Progenitor cell of endocrine pancreas (in vitro differentiated cells): ENCODE data around the gene JMJD1C. TPM values are rescaled to one million over a fixed set of nuclear protein-coding genes. Genes with fewer than 3 reads are reported as not detected.

ENCODE experiments used
- DNase-seq: peaks from one replicate; pipeline ENCODE4 v3.0.0; 2021; ENCODE audit warnings: low spot score; ENCODE audit not compliant: unreplicated experiment
- H3K27ac Mint-ChIP-seq: 2 replicates; pipeline ENCODE4 v1.8.0; 2021; ENCODE audit warnings: mild to moderate bottlenecking, moderate library complexity, mixed read lengths
- H3K27me3 Mint-ChIP-seq: 2 replicates; pipeline ENCODE4 v1.8.0; 2021; ENCODE audit warnings: mixed read lengths
- H3K36me3 Mint-ChIP-seq: 2 replicates; pipeline ENCODE4 v1.8.0; 2022; ENCODE audit warnings: mixed read lengths; ENCODE audit not compliant: insufficient read depth
- H3K4me1 Mint-ChIP-seq: 2 replicates; pipeline ENCODE4 v1.8.0; 2021; ENCODE audit warnings: low read depth, mixed read lengths
- H3K4me3 Mint-ChIP-seq: 2 replicates; pipeline ENCODE4 v1.8.0; 2021; ENCODE audit warnings: low read depth, mild to moderate bottlenecking, moderate library complexity, mixed read lengths
- H3K9me3 Mint-ChIP-seq: 2 replicates; pipeline ENCODE4 v1.8.0; 2021; ENCODE audit warnings: low read depth, mixed read lengths
- CTCF ChIP-seq: fragments of 200-600 bp; sonication (generic); IDR thresholded peaks from one replicate; pipeline ENCODE4 v1.5.0; 2021; ENCODE audit warnings: antibody characterized with exemption, mild to moderate bottlenecking; ENCODE audit not compliant: unreplicated experiment
- total RNA-seq: library from RNA; stranded (reverse); gene quantifications from 2 replicates; pipeline ENCODE4 v1.2.1, GENCODE V29; 2021

Gene JMJD1C
- total RNA-seq, 1 donor from 2014 or later = 117 TPM

- Mint-ChIP-seq H3K4me1 (peaks cover 2% of the 10 kb centered on the region), H3K4me3 (no peak overlapping the region)
These were observed 18.9 kb downstream of the JMJD1C start for GRCh38 chr10:63446716-63447440.

GRCh38 chr10:63441404-63441803 lies 24.4 kb downstream of the JMJD1C start:
- Mint-ChIP-seq H3K36me3 (peaks cover 1% of the 10 kb centered on the region), H3K4me3 (no peak overlapping the region), H3K4me1 (peaks cover 7% of the 10 kb centered on the region), H3K9me3 (no peaks in the 10 kb centered on the region), H3K27ac (peak overlapping the region; percentile 17), H3K27me3 (no peaks in the 10 kb centered on the region)
- no peak for DNase-seq
- TF ChIP-seq CTCF = no peak

More at GRCh38 chr10:63446716-63447440, 18.9 kb downstream of the JMJD1C start:
- no peaks in the 10 kb centered on the region for H3K9me3 Mint-ChIP-seq
- no peak for TF ChIP-seq CTCF
- DNase-seq = no peak
- H3K27ac Mint-ChIP-seq = no peak overlapping the region
- H3K27me3 Mint-ChIP-seq = no peaks in the 10 kb centered on the region
- H3K36me3 Mint-ChIP-seq = peaks cover 2% of the 10 kb centered on the region

GRCh38 chr10:63439607-63440006 lies 26.2 kb downstream of the JMJD1C start:
- DNase-seq = no peak
- H3K9me3 Mint-ChIP-seq = no peaks in the 10 kb centered on the region
- H3K4me3 Mint-ChIP-seq = no peak overlapping the region
- H3K4me1 Mint-ChIP-seq = peaks cover 14% of the 10 kb centered on the region
- no peak for TF ChIP-seq CTCF
- H3K27me3 Mint-ChIP-seq = no peaks in the 10 kb centered on the region
- H3K27ac Mint-ChIP-seq = no peak overlapping the region
- no peaks in the 10 kb centered on the region for H3K36me3 Mint-ChIP-seq

GRCh38 chr10:63438506-63439498 lies 27.0 kb downstream of the JMJD1C start:
- H3K27ac Mint-ChIP-seq = no peak overlapping the region
- no peaks in the 10 kb centered on the region for H3K36me3 Mint-ChIP-seq
- H3K4me1 Mint-ChIP-seq = peaks cover 18% of the 10 kb centered on the region
- TF ChIP-seq CTCF = no peak
- DNase-seq = no peak
- H3K9me3 Mint-ChIP-seq = no peaks in the 10 kb centered on the region
- no peak overlapping the region for H3K4me3 Mint-ChIP-seq
- no peaks in the 10 kb centered on the region for H3K27me3 Mint-ChIP-seq
